ENCODE results near the gene CMPK1.

DNA sequence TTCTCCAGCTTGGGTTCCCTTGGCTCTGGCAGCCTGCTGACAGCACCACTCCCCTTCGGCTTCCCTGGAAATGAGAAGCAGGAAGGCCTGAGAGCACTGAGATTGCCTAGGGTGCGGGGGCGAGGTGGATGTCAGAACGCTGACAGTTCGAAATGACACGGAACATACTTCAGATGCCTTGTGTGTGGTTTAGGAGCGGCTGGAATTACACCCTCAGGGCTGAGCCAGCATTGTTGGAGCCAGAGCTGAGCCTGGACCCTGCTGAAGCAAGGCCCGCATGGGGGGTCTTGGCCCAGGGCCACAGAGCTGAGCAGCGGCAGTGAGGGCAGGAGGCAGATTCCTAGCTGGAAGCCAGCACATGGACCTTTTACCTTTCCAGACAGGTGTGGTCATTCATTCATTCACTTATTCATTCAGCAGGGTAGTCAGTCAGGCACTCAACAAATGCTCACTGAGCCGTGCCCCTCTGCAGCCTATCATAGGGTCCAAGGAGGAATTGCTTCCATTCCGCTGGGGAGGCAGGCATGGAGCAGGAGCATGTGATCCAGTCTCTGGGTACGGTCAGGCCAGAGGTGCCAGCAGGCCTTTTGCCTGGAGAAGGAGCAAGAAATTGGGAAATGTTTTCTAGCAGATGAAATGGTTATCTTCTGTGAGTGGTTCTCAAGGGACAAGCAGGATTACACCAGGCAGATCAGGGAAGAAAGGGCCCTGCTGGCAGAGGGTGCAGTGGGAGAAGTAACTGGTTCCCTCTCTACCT is 75.9 kb downstream of the CMPK1 start:
- TF ChIP-seq, protein P1, sequence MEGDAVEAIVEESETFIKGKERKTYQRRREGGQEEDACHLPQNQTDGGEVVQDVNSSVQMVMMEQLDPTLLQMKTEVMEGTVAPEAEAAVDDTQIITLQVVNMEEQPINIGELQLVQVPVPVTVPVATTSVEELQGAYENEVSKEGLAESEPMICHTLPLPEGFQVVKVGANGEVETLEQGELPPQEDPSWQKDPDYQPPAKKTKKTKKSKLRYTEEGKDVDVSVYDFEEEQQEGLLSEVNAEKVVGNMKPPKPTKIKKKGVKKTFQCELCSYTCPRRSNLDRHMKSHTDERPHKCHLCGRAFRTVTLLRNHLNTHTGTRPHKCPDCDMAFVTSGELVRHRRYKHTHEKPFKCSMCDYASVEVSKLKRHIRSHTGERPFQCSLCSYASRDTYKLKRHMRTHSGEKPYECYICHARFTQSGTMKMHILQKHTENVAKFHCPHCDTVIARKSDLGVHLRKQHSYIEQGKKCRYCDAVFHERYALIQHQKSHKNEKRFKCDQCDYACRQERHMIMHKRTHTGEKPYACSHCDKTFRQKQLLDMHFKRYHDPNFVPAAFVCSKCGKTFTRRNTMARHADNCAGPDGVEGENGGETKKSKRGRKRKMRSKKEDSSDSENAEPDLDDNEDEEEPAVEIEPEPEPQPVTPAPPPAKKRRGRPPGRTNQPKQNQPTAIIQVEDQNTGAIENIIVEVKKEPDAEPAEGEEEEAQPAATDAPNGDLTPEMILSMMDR (IDR thresholded peaks at IDR 0.05): no peak
- TF ChIP-seq POLR2A (IDR thresholded peaks at IDR 0.05): no peak
